ENCODE results near the gene KRT83.

KRT83 gene

GRCh38 chr12:52312086-52312485 lies 9.1 kb downstream of the KRT83 start:
- Histone ChIP-seq H3K27me3 (ENCODE audit: insufficient read depth, low read length, poor library complexity) (peaks cover 7% of the 10 kb centered on the region), H4K8ac (ENCODE audit: low read depth, low read length) (no peak overlapping the region), H3K18ac (ENCODE audit: low read length) (no peak overlapping the region), H3K4ac (ENCODE audit: low read depth, low read length) (no peak overlapping the region), H3K79me2 (ENCODE audit: control insufficient read depth, insufficient read depth, low read length) (no peaks in the 10 kb centered on the region), H3K27ac (ENCODE audit: low read depth, low read length) (no peak overlapping the region), H2BK120ac (ENCODE audit: low read depth, low read length) (no peak overlapping the region), H2BK5ac (ENCODE audit: low read length) (no peak overlapping the region), H3K79me1 (ENCODE audit: low read length) (no peaks in the 10 kb centered on the region), H3K23ac (ENCODE audit: low read length) (no peak overlapping the region), H3K36me3 (ENCODE audit: control insufficient read depth, insufficient read depth, low read length) (no peaks in the 10 kb centered on the region), H4K5ac (ENCODE audit: low read length) (no peak overlapping the region), H3K4me3 (ENCODE audit: low read length) (no peak overlapping the region), H3K9ac (ENCODE audit: low read length) (no peak overlapping the region), H3K56ac (ENCODE audit: low read length) (no peak overlapping the region), H2AK5ac (ENCODE audit: low read length) (no peak overlapping the region), H3K4me1 (ENCODE audit: control insufficient read depth, low read depth, low read length) (no peaks in the 10 kb centered on the region), H2BK15ac (replicated peaks; ENCODE audit: low read depth) (no peak overlapping the region), H3K4me2 (ENCODE audit: low read length) (no peak overlapping the region)
- no CpG with 5 or more reads among the region's 4 CpGs for whole genome bisulfite sequencing (ENCODE audit: extremely low coverage, insufficient coverage, low lambda C conversion rate)
- no peak for DNase-seq

GRCh38 chr12:52311285-52311648 lies 9.9 kb downstream of the KRT83 start:
- no peaks in the 10 kb centered on the region for H3K79me1 ChIP-seq (ENCODE audit: low read length)
- H3K27me3 ChIP-seq (ENCODE audit: insufficient read depth, low read length, poor library complexity): peaks cover 8% of the 10 kb centered on the region
- H3K36me3 ChIP-seq (ENCODE audit: control insufficient read depth, insufficient read depth, low read length): no peaks in the 10 kb centered on the region
- H3K9ac ChIP-seq (ENCODE audit: low read length): no peak overlapping the region
- no peaks in the 10 kb centered on the region for H3K79me2 ChIP-seq (ENCODE audit: control insufficient read depth, insufficient read depth, low read length)
- H4K8ac ChIP-seq (ENCODE audit: low read depth, low read length): no peak overlapping the region
- H3K18ac ChIP-seq (ENCODE audit: low read length): no peak overlapping the region
- H2BK120ac ChIP-seq (ENCODE audit: low read depth, low read length): no peak overlapping the region
- H3K4me1 ChIP-seq (ENCODE audit: control insufficient read depth, low read depth, low read length): no peaks in the 10 kb centered on the region
- no CpG with 5 or more reads among the region's 3 CpGs for WGBS (ENCODE audit: extremely low coverage, insufficient coverage, low lambda C conversion rate)
- no peak overlapping the region for H2BK5ac ChIP-seq (ENCODE audit: low read length)
- H3K23ac ChIP-seq (ENCODE audit: low read length): no peak overlapping the region
- H3K56ac ChIP-seq (ENCODE audit: low read length): no peak overlapping the region
- no peak overlapping the region for H2AK5ac ChIP-seq (ENCODE audit: low read length)
- H3K27ac ChIP-seq (ENCODE audit: low read depth, low read length): no peak overlapping the region
- no peak for DNase-seq
- H3K4ac ChIP-seq (ENCODE audit: low read depth, low read length): no peak overlapping the region
- H3K4me3 ChIP-seq (ENCODE audit: low read length): no peak overlapping the region
- H2BK15ac ChIP-seq (replicated peaks; ENCODE audit: low read depth): no peak overlapping the region
- no peak overlapping the region for H3K4me2 ChIP-seq (ENCODE audit: low read length)
- H4K5ac ChIP-seq (ENCODE audit: low read length): no peak overlapping the region

DNA sequence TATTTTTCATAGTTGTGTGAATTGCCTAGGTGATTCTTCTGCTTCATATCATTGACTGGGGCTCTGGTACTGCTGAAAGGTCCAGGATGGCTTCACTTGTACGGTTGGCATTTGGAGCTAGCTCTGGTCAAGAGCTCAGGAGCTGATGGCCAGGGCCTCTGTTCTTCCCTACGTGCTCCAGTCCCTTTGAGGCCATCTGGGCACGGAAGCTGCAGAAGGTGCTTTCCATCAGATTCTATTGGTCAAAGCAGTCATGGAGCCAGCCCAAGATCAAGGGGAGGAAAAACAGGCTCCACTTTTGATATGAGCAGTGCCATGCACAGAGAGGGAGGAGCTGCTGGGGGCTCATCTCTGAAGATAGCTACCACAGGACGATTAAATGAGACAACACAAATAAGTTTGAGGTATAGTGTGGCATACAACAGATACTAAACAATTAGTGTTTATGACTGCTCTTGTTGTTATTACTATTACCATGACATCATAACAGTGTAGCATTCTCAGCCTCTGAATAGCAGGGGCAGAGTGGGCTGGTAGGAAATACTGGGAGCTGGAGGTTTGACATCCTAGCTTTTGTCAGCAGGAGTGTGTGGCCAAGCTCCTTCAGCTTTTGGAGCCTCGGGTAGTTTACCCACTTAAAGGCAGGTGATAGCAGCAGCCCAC lies 10.4 kb downstream of the KRT83 start:
- Histone ChIP-seq H4K5ac (ENCODE audit: low read length) (no peak overlapping the region), H3K4me3 (ENCODE audit: low read length) (no peak overlapping the region), H3K9ac (ENCODE audit: low read length) (no peak overlapping the region), H3K27me3 (ENCODE audit: insufficient read depth, low read length, poor library complexity) (peaks cover 8% of the 10 kb centered on the region), H3K36me3 (ENCODE audit: control insufficient read depth, insufficient read depth, low read length) (no peaks in the 10 kb centered on the region), H3K23ac (ENCODE audit: low read length) (no peak overlapping the region), H2BK15ac (replicated peaks; ENCODE audit: low read depth) (no peak overlapping the region), H2BK120ac (ENCODE audit: low read depth, low read length) (no peak overlapping the region), H3K79me1 (ENCODE audit: low read length) (no peaks in the 10 kb centered on the region), H3K27ac (ENCODE audit: low read depth, low read length) (no peak overlapping the region), H3K4ac (ENCODE audit: low read depth, low read length) (no peak overlapping the region), H3K56ac (ENCODE audit: low read length) (no peak overlapping the region), H3K79me2 (ENCODE audit: control insufficient read depth, insufficient read depth, low read length) (no peaks in the 10 kb centered on the region), H2AK5ac (ENCODE audit: low read length) (no peak overlapping the region), H4K8ac (ENCODE audit: low read depth, low read length) (no peak overlapping the region), H2BK5ac (ENCODE audit: low read length) (no peak overlapping the region), H3K4me1 (ENCODE audit: control insufficient read depth, low read depth, low read length) (no peaks in the 10 kb centered on the region), H3K18ac (ENCODE audit: low read length) (no peak overlapping the region), H3K4me2 (ENCODE audit: low read length) (no peak overlapping the region)
- DNase-seq: no peak
- no CpG with 5 or more reads among the region's 5 CpGs for WGBS (ENCODE audit: extremely low coverage, insufficient coverage, low lambda C conversion rate)

GRCh38 chr12:52308806-52309425 lies 12.3 kb downstream of the KRT83 start:
- Histone ChIP-seq H3K79me1 (ENCODE audit: low read length) (no peaks in the 10 kb centered on the region), H2AK5ac (ENCODE audit: low read length) (no peak overlapping the region), H3K27ac (ENCODE audit: low read depth, low read length) (no peak overlapping the region), H3K56ac (ENCODE audit: low read length) (peak overlapping the region; percentile 9), H3K79me2 (ENCODE audit: control insufficient read depth, insufficient read depth, low read length) (no peaks in the 10 kb centered on the region), H3K36me3 (ENCODE audit: control insufficient read depth, insufficient read depth, low read length) (no peaks in the 10 kb centered on the region), H3K4me1 (ENCODE audit: control insufficient read depth, low read depth, low read length) (no peaks in the 10 kb centered on the region), H4K8ac (ENCODE audit: low read depth, low read length) (no peak overlapping the region), H3K4me3 (ENCODE audit: low read length) (no peak overlapping the region), H3K18ac (ENCODE audit: low read length) (no peak overlapping the region), H4K5ac (ENCODE audit: low read length) (no peak overlapping the region), H2BK5ac (ENCODE audit: low read length) (no peak overlapping the region), H3K23ac (ENCODE audit: low read length) (no peak overlapping the region), H3K4ac (ENCODE audit: low read depth, low read length) (no peak overlapping the region), H2BK120ac (ENCODE audit: low read depth, low read length) (no peak overlapping the region), H3K4me2 (ENCODE audit: low read length) (peak overlapping the region; percentile 49), H3K27me3 (ENCODE audit: insufficient read depth, low read length, poor library complexity) (peaks cover 8% of the 10 kb centered on the region), H2BK15ac (replicated peaks; ENCODE audit: low read depth) (no peak overlapping the region), H3K9ac (ENCODE audit: low read length) (peak overlapping the region; percentile 40)
- no peak for DNase-seq
- WGBS (ENCODE audit: extremely low coverage, insufficient coverage, low lambda C conversion rate): no CpG with 5 or more reads among the region's 15 CpGs

DNA sequence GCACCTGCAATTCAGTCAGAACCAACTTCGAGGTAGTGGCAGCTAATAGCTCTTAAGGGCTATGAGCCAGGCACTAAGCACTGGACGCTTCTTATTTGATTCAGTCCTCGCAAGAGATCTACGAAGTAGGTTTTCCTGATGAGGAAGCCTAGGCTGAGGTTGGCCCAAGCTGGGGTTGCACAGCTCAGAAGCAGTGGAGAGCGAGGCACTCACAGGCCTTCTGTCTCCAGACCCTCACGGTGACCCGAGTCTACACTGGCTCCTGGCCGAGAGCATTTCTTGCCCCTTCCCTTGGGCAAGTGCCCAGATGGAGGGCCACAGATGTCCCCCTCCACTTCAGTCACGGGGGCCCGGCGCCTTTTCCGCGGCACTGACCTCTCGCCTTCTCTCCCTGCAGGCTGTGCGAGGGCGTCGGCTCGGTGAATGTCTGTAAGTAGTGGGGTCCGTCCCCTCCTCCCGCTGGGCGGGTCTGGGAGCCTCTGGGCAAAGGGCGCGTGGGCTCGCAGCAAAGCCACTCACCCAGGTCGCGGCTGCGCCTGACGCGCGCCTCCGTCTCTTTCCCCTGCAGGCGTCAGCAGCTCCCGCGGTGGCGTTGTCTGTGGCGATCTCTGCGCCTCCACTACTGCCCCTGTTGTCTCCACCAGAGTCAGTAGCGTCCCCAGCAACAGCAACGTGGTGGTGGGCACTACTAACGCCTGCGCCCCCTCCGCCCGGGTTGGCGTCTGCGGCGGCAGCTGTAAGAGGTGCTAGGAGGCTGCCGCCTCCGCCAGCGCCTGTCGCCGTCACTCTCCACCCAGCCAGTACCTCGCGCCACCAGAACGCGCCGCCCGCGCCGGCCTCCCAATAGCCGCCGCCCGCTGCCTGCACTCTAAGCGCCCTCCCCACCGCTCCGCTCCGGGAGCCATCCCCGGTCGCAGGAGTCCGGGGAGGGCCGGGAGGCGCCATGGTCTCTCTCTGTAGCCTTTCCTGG lies 13.1 kb downstream of the KRT83 start:
- Histone ChIP-seq H3K18ac (ENCODE audit: low read length) (no peak overlapping the region), H3K4me3 (ENCODE audit: low read length) (peak overlapping the region; percentile 24), H2BK15ac (replicated peaks; ENCODE audit: low read depth) (no peak overlapping the region), H3K79me2 (ENCODE audit: control insufficient read depth, insufficient read depth, low read length) (no peaks in the 10 kb centered on the region), H3K4me1 (ENCODE audit: control insufficient read depth, low read depth, low read length) (no peaks in the 10 kb centered on the region), H2AK5ac (ENCODE audit: low read length) (no peak overlapping the region), H3K27me3 (ENCODE audit: insufficient read depth, low read length, poor library complexity) (peaks cover 8% of the 10 kb centered on the region), H3K9ac (ENCODE audit: low read length) (peak overlapping the region; percentile 43), H3K56ac (ENCODE audit: low read length) (peak overlapping the region; percentile 72), H4K8ac (ENCODE audit: low read depth, low read length) (no peak overlapping the region), H2BK5ac (ENCODE audit: low read length) (no peak overlapping the region), H3K23ac (ENCODE audit: low read length) (no peak overlapping the region), H3K79me1 (ENCODE audit: low read length) (no peaks in the 10 kb centered on the region), H4K5ac (ENCODE audit: low read length) (no peak overlapping the region), H3K4ac (ENCODE audit: low read depth, low read length) (no peak overlapping the region), H3K4me2 (ENCODE audit: low read length) (peak overlapping the region; percentile 49), H3K36me3 (ENCODE audit: control insufficient read depth, insufficient read depth, low read length) (no peaks in the 10 kb centered on the region), H3K27ac (ENCODE audit: low read depth, low read length) (no peak overlapping the region), H2BK120ac (ENCODE audit: low read depth, low read length) (no peak overlapping the region)
- DNase-seq: peak; percentile 77
- no CpG with 5 or more reads among the region's 71 CpGs for WGBS (ENCODE audit: extremely low coverage, insufficient coverage, low lambda C conversion rate)
